Measurements from ENCODE around the gene PLD1.

The PLD1 gene

DNA sequence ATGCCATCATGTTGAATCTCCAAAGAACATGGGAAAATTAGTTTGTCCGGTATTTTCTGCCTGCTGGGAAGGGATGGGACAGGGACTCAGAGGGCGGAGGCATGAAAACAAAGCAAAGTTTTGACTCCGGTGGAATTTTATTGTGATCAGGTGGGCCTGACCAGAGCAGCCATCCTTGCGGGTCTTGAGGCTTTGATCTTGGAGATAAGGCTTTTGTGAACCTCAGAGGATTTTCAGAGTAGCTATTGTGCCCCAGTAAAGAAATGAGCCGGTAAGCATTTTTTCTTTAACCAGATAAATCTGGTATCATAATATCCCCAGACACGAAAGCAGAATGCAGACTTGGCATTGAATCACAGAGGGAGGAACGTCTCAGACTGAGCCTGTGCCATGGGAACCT lies 250.7 kb downstream of the PLD1 start:
- no peak for DNase-seq (ENCODE audit: low read depth)

DNA sequence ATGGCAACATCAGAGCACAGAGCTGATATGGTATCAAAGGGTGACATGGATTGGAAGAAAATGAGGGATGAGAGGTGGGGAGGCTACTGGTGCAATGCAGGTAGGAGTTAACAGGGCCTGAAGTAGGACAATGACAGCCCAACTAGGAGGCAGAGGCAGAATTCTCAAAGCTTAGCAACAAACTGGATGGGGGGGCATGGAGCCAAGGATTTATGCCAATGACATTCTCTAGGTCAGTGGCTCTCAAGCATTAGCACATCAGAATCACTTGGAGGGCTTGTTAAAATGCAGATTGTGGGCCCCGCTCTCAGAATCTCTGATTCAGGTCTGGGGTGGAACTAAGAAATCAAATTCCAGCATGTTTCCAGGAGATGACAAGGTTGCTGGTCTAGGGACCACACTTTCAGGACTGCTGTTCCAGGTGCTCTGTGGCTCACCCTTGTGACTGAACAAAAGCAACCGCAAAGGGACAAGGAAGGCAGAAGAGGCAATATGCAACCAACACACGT lies 252.0 kb downstream of the PLD1 start:
- DNase-seq (ENCODE audit: low read depth) = no peak

DNA sequence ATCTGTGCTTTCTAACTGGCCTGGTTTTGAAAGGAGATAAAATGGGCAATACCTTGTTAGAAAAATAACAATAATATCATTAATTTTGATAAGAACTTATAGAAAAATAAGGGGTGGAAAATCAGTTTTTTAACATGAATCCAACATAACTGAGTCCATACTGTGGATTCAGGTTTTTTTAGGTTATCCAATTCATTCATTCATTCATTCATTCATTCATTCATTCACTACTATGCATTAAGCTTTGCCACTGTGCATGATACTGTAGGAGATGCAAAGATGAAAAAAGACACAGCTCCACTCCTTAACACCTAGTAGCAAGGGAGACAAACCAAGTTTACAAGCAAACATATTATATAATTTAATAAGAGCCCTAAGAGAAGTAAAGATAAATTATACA lies 253.1 kb downstream of the PLD1 start:
- no peak for DNase-seq (ENCODE audit: low read depth)

DNA sequence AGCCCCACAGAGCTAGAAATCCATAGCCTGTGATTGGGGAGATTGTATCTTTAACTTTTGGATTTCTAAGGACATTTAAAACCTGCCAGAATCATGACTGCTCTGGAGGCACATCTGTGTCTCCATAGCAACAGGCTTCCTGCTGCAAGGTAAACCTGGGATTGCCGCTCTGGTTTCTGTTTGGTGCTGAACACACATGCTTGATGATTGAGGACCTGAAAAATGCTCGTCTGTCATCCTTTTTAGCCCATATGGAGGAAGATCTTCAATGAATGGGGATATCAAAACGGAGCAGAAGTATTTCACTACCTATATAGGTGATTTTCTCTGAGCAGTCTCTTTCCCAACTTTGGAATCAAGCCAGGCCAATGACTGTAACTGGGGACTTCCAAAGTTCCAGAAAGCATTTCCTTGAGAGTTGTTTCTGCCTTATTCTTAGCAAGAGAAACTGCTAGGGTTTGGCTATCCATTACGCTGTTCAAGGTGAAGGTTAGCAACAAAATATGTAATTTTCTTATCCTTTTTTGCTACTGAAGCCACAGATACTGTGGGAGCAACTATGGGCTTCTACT lies 253.6 kb downstream of the PLD1 start:
- DNase-seq (ENCODE audit: low read depth) = no peak

DNA sequence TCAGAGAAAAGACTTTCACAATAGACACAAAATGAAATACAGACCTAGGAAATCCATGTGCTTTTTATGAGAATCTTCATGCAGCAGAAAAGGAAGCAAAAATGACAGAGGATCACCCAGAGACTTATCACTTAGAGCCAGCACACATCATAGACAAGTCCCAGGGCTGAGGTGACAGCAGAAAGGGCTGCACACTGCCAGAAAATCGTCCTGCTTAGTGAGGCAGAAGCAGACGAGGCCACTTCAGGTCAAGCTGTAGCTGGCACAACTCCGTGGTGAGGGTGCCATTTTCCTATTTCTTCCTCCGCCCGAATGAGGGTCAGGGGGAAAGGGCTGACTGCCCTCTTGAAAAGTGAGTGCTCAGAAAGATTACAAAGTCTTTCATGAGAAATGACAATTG lies 254.1 kb downstream of the PLD1 start:
- DNase-seq (ENCODE audit: low read depth) = no peak

DNA sequence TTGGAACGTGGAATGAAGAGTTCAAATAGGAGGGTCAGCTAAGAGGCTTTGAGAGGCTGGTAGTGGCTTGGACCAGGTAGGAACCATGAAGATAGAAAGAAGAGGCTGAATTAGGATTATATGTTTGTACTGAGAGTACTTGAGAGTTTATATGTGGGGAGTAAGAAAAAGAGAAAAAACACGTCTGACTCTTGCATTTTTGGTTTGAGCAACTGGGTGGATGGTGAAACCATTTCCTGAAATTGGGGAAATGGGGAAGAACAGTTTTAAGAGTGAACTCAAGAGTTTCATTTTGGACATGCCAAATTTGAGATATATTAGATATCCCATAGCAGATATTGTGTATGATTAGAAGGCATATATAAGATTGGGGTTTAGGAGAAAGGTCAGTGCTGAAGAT lies 257.2 kb downstream of the PLD1 start:
- no peak for DNase-seq (ENCODE audit: low read depth)

DNA sequence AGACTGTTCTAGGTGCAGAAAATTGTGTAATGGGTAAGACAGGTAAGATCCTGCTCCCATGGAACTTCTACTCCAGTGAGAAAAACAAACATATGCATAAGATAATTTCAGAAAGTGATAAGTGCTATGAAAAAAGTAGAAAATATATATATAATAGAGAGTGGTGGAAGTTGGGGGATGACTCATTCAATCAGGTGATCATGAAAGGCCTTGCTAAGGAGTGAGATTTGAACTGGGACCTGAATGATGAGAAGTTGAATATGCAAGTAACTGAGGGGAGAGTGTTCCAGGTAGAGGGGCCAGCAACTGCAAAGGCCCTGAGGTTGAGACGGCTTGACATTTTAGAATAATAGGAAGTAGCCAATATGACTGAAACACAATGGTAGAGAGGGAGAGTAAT lies 257.8 kb downstream of the PLD1 start:
- no peak for DNase-seq (ENCODE audit: low read depth)

DNA sequence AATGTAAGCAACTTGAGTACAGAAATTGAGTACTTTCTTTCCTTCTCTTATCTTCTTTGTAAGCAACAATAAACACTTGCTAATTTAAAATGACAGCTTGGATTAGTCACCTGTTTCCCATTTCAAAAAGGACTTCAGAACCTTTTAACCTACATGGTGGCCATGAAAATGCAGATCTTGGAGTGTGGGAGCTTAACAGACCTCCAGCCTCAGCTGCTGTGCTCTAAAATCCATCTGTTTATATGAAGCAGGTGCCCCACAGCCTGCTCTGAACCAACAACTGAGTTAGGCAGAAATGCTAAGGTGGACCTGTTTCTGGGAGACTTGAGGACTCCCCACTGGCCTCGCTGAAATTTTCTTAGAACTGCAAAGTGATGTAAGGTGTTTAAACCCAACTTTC lies 259.0 kb downstream of the PLD1 start:
- DNase-seq (ENCODE audit: low read depth) = no peak

Data from stimulated activated CD8-positive, alpha-beta memory T cell treated with anti-CD3 and anti-CD28 coated beads, Interleukin-4, amount 100 ng/mL, for 24 hours (primary cell).